ENCODE data around the gene RPS6KA2.

DNA sequence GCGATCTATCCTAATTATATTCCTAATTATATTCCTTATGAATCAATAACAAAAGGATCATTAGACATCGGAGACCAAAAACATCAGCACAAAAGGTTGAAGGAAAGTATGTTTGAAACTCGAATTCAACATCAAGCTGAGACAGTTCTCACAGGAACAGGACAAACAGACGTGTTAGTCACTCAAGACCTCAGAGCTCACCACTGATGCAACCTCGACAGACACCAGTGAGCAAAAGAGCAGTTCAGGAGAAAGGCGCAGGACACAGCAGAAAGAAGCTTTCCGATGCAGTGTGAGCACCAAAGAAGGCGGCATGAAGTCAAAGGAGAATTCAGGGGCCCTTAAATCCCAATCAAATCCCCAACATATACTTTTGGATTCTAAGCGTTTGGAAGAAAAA, 34.2 kb downstream of the RPS6KA2 start:
- TF ChIP-seq, protein P1, sequence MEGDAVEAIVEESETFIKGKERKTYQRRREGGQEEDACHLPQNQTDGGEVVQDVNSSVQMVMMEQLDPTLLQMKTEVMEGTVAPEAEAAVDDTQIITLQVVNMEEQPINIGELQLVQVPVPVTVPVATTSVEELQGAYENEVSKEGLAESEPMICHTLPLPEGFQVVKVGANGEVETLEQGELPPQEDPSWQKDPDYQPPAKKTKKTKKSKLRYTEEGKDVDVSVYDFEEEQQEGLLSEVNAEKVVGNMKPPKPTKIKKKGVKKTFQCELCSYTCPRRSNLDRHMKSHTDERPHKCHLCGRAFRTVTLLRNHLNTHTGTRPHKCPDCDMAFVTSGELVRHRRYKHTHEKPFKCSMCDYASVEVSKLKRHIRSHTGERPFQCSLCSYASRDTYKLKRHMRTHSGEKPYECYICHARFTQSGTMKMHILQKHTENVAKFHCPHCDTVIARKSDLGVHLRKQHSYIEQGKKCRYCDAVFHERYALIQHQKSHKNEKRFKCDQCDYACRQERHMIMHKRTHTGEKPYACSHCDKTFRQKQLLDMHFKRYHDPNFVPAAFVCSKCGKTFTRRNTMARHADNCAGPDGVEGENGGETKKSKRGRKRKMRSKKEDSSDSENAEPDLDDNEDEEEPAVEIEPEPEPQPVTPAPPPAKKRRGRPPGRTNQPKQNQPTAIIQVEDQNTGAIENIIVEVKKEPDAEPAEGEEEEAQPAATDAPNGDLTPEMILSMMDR (IDR thresholded peaks at IDR 0.05), result no peak
- no peak for TF ChIP-seq POLR2AphosphoS5 (IDR thresholded peaks at IDR 0.05)
- no peak for TF ChIP-seq POLR2A (IDR thresholded peaks at IDR 0.05)
- no peak for TF ChIP-seq EP300 (IDR thresholded peaks at IDR 0.05)

All from gastroesophageal sphincter (tissue), 3 donors.